Astrocyte of the spinal cord (primary cell): ENCODE results near the gene CKMT2.
A peak's percentile ranks its signal among the peaks of the same experiment; 100 is the strongest.

Experiments
- DNase-seq: peaks from one replicate; pipeline ENCODE4 v3.0.0; 2011; ENCODE audit warnings: low read depth, low spot score
- H3K4me3 ChIP-seq: 2 replicates; pipeline ENCODE4 v1.5.1; 2011; ENCODE audit warnings: low read depth, mild to moderate bottlenecking, low read length, moderate library complexity
- CTCF ChIP-seq: IDR thresholded peaks from 2 replicates; pipeline ENCODE4 v1.5.1; 2012; ENCODE audit warnings: low read depth, mild to moderate bottlenecking, low read length, inconsistent platforms
- in situ Hi-C: cut with HindIII; loops from 2 replicates; pipeline ENCODE4 v1.10.0; 2017; ENCODE audit warnings: low sequenced_read_pairs

The CKMT2 gene

GRCh38 chr5:81204205-81204604 is 28.9 kb upstream of the CKMT2 start:
- in situ Hi-C loops, result no loop called here
- DNase-seq, result no peak
- TF ChIP-seq CTCF, result no peak
- no peak overlapping the region for H3K4me3 ChIP-seq

- no peak for DNase-seq
- no peak for TF ChIP-seq CTCF
- H3K4me3 ChIP-seq, result no peak overlapping the region
- in situ Hi-C loops, result no loop called here
Observed at GRCh38 chr5:81205058-81205457, 28.1 kb upstream of the CKMT2 start.

- in situ Hi-C loops, result no loop called here
- peak; percentile 34 for TF ChIP-seq CTCF
- peak; percentile 10 for DNase-seq
- no peak overlapping the region for H3K4me3 ChIP-seq
Observed at GRCh38 chr5:81207009-81207408, 26.1 kb upstream of the CKMT2 start.

- in situ Hi-C loops, result no loop called here
- TF ChIP-seq CTCF, result no peak
- no peak for DNase-seq
- H3K4me3 ChIP-seq, result no peak overlapping the region
Observed at GRCh38 chr5:81208904-81209303, 24.2 kb upstream of the CKMT2 start.

- in situ Hi-C loops, result no loop called here
- no peak overlapping the region for H3K4me3 ChIP-seq
- no peak for DNase-seq
- TF ChIP-seq CTCF, result no peak
Observed at GRCh38 chr5:81209386-81209785, 23.7 kb upstream of the CKMT2 start.

- H3K4me3 ChIP-seq, result no peak overlapping the region
- no peak for TF ChIP-seq CTCF
- in situ Hi-C loops, result no loop called here
- DNase-seq, result no peak
Observed at GRCh38 chr5:81209869-81210493, 23.1 kb upstream of the CKMT2 start.
